Endothelial cell of umbilical vein (primary cell): ENCODE measurements around the gene SUFU.

Experiments used
- EZH2 ChIP-seq: IDR thresholded peaks from 2 replicates; pipeline ENCODE4 v1.6.1; 2012; ENCODE audit warnings: borderline replicate concordance, low read depth, mild to moderate bottlenecking, moderate library complexity, low read length, inconsistent platforms; ENCODE audit not compliant: severe bottlenecking
- GATA2 ChIP-seq: IDR thresholded peaks from 2 replicates; pipeline ENCODE4 v1.7.0; 2011; ENCODE audit warnings: low read depth, mild to moderate bottlenecking, moderate library complexity, mixed read lengths, low read length; ENCODE audit not compliant: insufficient read length, insufficient read depth
- JUN ChIP-seq: IDR thresholded peaks from 2 replicates; pipeline ENCODE4 v1.6.1; 2011; ENCODE audit warnings: borderline replicate concordance, low read depth; ENCODE audit not compliant: insufficient read length, insufficient read depth
- TF ChIP-seq, protein P1 (sequence below), 2 donors: IDR thresholded peaks; 1 replicate in 1 of 2; 2 replicates in 1 of 2; pipeline ENCODE4 v1.5.1; 2011; ENCODE audit warnings: low read length in 2 of 2, mild to moderate bottlenecking in 2 of 2, moderate library complexity in 2 of 2, control low read depth in 1 of 2, inconsistent platforms in 1 of 2, low read depth in 1 of 2; ENCODE audit not compliant: insufficient read depth in 1 of 2; ENCODE audit errors: extremely low read depth in 1 of 2

DNA sequence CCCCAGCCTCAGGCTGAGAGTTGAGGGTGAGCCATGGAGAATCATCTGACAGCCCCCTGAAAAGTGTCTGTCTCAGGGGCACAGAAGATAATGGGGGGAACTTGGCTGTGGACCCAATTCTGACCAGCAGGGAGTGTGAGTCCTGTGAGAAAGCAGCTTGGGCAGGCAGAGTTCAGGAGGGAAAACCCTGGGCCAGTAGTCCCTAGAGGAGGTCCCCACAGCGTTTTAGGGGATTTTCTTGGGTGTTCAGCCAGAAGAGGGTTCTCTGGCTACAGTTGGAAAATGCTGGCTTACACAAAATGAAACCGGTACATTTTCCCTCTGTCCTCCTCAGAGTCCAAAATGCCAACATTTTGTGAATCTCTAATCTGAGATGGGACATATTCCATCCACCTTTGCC lies 104.7 kb downstream of the SUFU start:
- no peak for TF ChIP-seq JUN
- TF ChIP-seq, protein P1, sequence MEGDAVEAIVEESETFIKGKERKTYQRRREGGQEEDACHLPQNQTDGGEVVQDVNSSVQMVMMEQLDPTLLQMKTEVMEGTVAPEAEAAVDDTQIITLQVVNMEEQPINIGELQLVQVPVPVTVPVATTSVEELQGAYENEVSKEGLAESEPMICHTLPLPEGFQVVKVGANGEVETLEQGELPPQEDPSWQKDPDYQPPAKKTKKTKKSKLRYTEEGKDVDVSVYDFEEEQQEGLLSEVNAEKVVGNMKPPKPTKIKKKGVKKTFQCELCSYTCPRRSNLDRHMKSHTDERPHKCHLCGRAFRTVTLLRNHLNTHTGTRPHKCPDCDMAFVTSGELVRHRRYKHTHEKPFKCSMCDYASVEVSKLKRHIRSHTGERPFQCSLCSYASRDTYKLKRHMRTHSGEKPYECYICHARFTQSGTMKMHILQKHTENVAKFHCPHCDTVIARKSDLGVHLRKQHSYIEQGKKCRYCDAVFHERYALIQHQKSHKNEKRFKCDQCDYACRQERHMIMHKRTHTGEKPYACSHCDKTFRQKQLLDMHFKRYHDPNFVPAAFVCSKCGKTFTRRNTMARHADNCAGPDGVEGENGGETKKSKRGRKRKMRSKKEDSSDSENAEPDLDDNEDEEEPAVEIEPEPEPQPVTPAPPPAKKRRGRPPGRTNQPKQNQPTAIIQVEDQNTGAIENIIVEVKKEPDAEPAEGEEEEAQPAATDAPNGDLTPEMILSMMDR (IDR thresholded peaks at IDR 0.05; ENCODE audit: extremely low read depth in 1 of 2, insufficient read depth in 1 of 2, low read depth in 1 of 2, low read length in 2 of 2), result no peak
- TF ChIP-seq EZH2, result no peak
- no peak for TF ChIP-seq GATA2
